Upper lobe of left lung (tissue), 6 donors: ENCODE data around the gene CACNA2D1. TPM values are rescaled to one million over a fixed set of nuclear protein-coding genes. Genes with fewer than 3 reads are reported as not detected.
"Not testable (repeated sequence)": the region's sequence is repeated elsewhere in the genome, so short reads cannot be mapped to it uniquely, and the experiment has no call there.

Experiments
- ATAC-seq, 2 donors: fragments of 200-7000 bp; cut with Tn5 transposase; one replicate each; pipeline ENCODE4 v1.9.1; 2022; ENCODE audit warnings: mild to moderate bottlenecking in 2 of 2, moderate library complexity in 2 of 2; ENCODE audit not compliant: low FRiP score in 2 of 2
- DNase-seq, 2 donors: peaks; one replicate each; pipeline ENCODE4 v3.0.0-alpha.2; 2019 to 2020
- H3K27ac ChIP-seq, 4 donors: fragments of 200-600 bp; sonication (generic); one replicate each; pipeline ENCODE4 v1.5.1; 2016 to 2019
- H3K27me3 ChIP-seq, 4 donors: fragments of 200-600 bp; sonication (generic); one replicate each; pipeline ENCODE4 v1.5.1; 2017 to 2019
- H3K36me3 ChIP-seq, 4 donors: fragments of 200-600 bp; sonication (generic); one replicate each; pipeline ENCODE4 v1.5.1; 2016 to 2019
- H3K4me1 ChIP-seq, 4 donors: fragments of 200-600 bp; sonication (generic); one replicate each; pipeline ENCODE4 v1.5.1; 2018 to 2019
- H3K4me3 ChIP-seq, 4 donors: fragments of 200-600 bp; sonication (generic); one replicate each; pipeline ENCODE4 v1.5.1; 2017 to 2019; ENCODE audit warnings: mild to moderate bottlenecking in 2 of 4, moderate library complexity in 1 of 4
- H3K9me3 ChIP-seq, 4 donors: fragments of 200-600 bp; sonication (generic); one replicate each; pipeline ENCODE4 v1.5.1; 2018 to 2019
- EP300 ChIP-seq, 4 donors: sonication (generic); formaldehyde crosslinking; IDR thresholded peaks; one replicate each; pipeline ENCODE4 v1.5.1; 2017; ENCODE audit warnings: antibody characterized with exemption in 4 of 4, control low read depth in 2 of 4
- POLR2A ChIP-seq, 4 donors: fragments of 450-650 bp; IDR thresholded peaks; one replicate each; pipeline ENCODE4 v1.5.1; 2016 to 2017; ENCODE audit warnings: antibody characterized with exemption in 4 of 4, mild to moderate bottlenecking in 2 of 4
- POLR2AphosphoS5 ChIP-seq, 2 donors: sonication (generic); formaldehyde crosslinking; IDR thresholded peaks; one replicate each; pipeline ENCODE4 v1.5.1; 2017; ENCODE audit warnings: antibody characterized with exemption in 2 of 2
- WGBS, 2 donors: methylation state at CpG; one replicate each; pipeline ENCODE4 v1.1.5; 2017 to 2018; 5-methylcytosine and 5-hydroxymethylcytosine counted together
- total RNA-seq, 6 donors: library from RNA; depleted of rRNA in 4 of 6; stranded (reverse); fragments of >200 nt in 4 of 6; gene quantifications; one replicate each; pipeline versions ENCODE4 v1.1.0 to v1.2.1, GENCODE V29; 2016 to 2021
- TF ChIP-seq, protein P1 (sequence below), 6 experiments: fragments of 450-650 bp in 4 of 6; fragments of 200-600 bp in 2 of 6; sonication (generic) in 2 of 6; IDR thresholded peaks; one replicate each; pipeline ENCODE4 v1.5.1; 2016 to 2019; ENCODE audit warnings: antibody characterized with exemption in 6 of 6
- donor health status: DM: no; HTN: no; CAD: no; lungs with moderate emphysema.
- donor health status: DM: no; HTN: yes; CAD: no; lungs with severe emphysema.

Gene CACNA2D1
- total RNA-seq, 6 donors from 2014 or later = 6.7 to 85.9 (median 9.6) TPM

DNA sequence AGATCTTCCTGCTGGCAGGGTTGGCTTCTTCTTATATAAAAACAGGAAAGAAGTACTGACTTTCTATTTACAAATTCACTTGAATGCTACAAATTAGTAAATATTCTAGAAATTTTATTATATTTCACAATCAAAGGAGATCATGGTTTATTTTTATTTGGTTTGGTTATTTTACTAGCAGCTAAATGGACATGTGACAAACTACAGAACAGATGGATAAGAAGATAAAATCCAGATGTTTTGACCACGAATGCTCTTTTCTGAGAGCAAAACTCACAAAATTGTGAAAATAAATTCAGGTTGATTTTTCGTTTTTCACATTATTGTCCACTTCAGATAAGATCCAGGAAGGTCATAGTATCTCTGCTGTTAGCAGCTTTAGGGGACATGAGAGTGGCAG lies 55.4 kb downstream of the CACNA2D1 start:
- TF ChIP-seq, protein P1, sequence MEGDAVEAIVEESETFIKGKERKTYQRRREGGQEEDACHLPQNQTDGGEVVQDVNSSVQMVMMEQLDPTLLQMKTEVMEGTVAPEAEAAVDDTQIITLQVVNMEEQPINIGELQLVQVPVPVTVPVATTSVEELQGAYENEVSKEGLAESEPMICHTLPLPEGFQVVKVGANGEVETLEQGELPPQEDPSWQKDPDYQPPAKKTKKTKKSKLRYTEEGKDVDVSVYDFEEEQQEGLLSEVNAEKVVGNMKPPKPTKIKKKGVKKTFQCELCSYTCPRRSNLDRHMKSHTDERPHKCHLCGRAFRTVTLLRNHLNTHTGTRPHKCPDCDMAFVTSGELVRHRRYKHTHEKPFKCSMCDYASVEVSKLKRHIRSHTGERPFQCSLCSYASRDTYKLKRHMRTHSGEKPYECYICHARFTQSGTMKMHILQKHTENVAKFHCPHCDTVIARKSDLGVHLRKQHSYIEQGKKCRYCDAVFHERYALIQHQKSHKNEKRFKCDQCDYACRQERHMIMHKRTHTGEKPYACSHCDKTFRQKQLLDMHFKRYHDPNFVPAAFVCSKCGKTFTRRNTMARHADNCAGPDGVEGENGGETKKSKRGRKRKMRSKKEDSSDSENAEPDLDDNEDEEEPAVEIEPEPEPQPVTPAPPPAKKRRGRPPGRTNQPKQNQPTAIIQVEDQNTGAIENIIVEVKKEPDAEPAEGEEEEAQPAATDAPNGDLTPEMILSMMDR (IDR thresholded peaks at IDR 0.05) = no peak
- TF ChIP-seq POLR2A (IDR thresholded peaks at IDR 0.05) (no peak), EP300 (IDR thresholded peaks at IDR 0.05) (no peak), POLR2AphosphoS5 (IDR thresholded peaks at IDR 0.05) (no peak)
- no peaks in the 10 kb centered on the region for H3K36me3 ChIP-seq
- WGBS, 2 donors = 43 to 45% methylated on average over 2 of the region's 2 CpGs
- no peak overlapping the region for H3K27ac ChIP-seq
- H3K9me3 ChIP-seq = no peaks in the 10 kb centered on the region
- H3K4me1 ChIP-seq = no peaks in the 10 kb centered on the region
- no peak overlapping the region for H3K4me3 ChIP-seq
- no peaks in the 10 kb centered on the region for H3K27me3 ChIP-seq
- DNase-seq (no peak), ATAC-seq (no peak)

DNA sequence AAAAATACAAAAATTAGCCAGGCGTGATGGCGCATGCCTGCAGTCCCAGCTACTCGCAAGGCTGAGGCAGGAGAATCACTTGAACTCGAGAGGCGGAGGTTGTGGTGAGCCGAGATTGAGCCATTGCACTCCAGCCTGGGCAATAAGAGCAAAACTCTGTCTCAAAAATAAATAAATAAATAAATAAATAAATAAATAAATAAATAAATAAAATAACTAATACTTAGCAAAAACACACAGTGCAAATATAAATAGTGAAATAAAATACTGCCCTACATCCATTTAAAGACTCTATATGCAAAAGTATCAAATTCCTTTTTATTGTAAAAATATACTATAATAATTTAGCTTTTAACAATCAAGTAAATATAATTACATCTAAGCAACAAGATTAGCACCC lies 57.0 kb downstream of the CACNA2D1 start:
- 96 to 97% methylated on average over 6 of the region's 6 CpGs for WGBS, 2 donors
- H3K4me1 ChIP-seq, H3K27ac ChIP-seq, H3K9me3 ChIP-seq, DNase-seq, H3K4me3 ChIP-seq, H3K27me3 ChIP-seq, H3K36me3 ChIP-seq, ATAC-seq: not testable (repeated sequence)

DNA sequence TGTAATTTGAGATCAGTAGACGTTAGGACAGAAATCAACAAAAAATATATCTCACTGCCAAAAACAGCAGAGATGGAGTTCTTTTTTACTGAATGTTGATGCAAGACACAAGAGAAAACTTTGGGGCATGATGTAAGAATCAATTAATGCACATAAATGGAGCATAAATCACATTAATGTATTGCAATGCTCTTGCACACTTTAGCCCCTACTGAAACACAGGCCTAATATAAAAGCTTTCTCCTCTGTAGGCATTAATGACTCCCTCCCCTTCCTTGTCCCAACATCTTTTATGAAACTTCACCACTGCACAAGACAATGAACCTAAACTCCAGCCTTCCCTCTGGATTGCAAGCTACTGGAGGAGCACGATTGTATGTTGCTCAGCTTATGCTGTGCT lies 58.8 kb downstream of the CACNA2D1 start:
- WGBS, 2 donors = 75 to 81% methylated on average over 2 of the region's 2 CpGs

DNA sequence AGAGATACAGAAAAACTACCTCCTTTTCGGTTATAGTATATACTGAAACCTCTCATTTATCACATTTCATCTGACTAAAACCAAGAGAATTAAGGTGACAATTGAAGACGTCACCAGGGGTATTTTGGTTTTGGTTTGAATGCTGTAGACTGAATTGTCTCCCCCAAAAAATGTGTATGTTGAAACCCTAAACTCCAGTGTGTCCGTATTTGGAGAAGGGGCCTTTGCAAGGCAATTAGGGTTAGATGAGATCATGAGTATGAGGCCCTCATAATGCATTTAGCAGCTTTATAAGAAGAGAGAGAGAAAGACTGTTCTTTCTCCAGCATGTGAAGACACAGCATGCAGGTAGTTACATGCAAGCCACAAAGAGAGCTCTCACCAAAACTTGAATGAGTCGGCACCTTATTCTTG lies 59.5 kb downstream of the CACNA2D1 start:
- Histone ChIP-seq H3K9me3 (no peaks in the 10 kb centered on the region), H3K4me3 (no peak overlapping the region), H3K27me3 (no peaks in the 10 kb centered on the region), H3K36me3 (no peaks in the 10 kb centered on the region), H3K27ac (no peak overlapping the region), H3K4me1 (no peaks in the 10 kb centered on the region)
- no peak for DNase-seq
- WGBS, 2 donors = 89 to 93% methylated on average over 4 of the region's 4 CpGs
- ATAC-seq = no peak
- TF ChIP-seq, protein P1 (IDR thresholded peaks at IDR 0.05) = no peak
- TF ChIP-seq POLR2AphosphoS5 (IDR thresholded peaks at IDR 0.05) = no peak
- no peak for TF ChIP-seq EP300 (IDR thresholded peaks at IDR 0.05)
- TF ChIP-seq POLR2A (IDR thresholded peaks at IDR 0.05) = no peak

More for the DNA sequence above, 58.8 kb downstream of the CACNA2D1 start:
- Histone ChIP-seq H3K27me3 (no peaks in the 10 kb centered on the region), H3K4me1 (no peaks in the 10 kb centered on the region), H3K4me3 (no peak overlapping the region), H3K9me3 (no peaks in the 10 kb centered on the region), H3K36me3 (no peaks in the 10 kb centered on the region), H3K27ac (no peak overlapping the region)
- ATAC-seq (no peak), DNase-seq (no peak)
- TF ChIP-seq POLR2A (IDR thresholded peaks at IDR 0.05) = no peak
- no peak for TF ChIP-seq POLR2AphosphoS5 (IDR thresholded peaks at IDR 0.05)
- TF ChIP-seq EP300 (IDR thresholded peaks at IDR 0.05) = no peak
- TF ChIP-seq, protein P1 (IDR thresholded peaks at IDR 0.05) = no peak

DNA sequence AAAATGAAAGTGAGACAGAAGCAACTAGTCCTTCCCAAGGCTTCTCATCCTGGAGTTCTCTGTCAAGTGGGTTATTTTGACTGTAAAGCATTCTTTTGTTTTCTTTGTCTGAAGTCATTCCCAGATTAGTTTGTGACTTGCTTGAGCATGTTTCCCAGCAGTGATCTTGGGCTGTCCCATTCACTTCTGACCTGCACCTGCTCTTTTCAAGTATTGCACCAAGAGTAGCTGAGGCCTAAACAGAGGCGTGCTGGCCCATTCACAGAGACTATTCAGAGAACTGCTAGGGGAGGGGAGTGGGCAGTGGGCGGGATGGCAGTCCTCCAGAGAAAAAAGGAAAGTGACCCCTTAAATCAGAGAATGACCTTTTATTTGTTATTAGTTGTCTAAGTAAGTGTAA lies 61.3 kb downstream of the CACNA2D1 start:
- H3K9me3 ChIP-seq = no peaks in the 10 kb centered on the region
- H3K4me1 ChIP-seq = no peaks in the 10 kb centered on the region
- DNase-seq = no peak
- no peaks in the 10 kb centered on the region for H3K36me3 ChIP-seq
- H3K27me3 ChIP-seq = no peaks in the 10 kb centered on the region
- ATAC-seq = no peak
- no peak for TF ChIP-seq EP300 (IDR thresholded peaks at IDR 0.05)
- no peak for TF ChIP-seq POLR2A (IDR thresholded peaks at IDR 0.05)
- TF ChIP-seq POLR2AphosphoS5 (IDR thresholded peaks at IDR 0.05) = no peak
- TF ChIP-seq, protein P1 (IDR thresholded peaks at IDR 0.05) = no peak
- H3K4me3 ChIP-seq = no peak overlapping the region
- H3K27ac ChIP-seq = no peak overlapping the region
- WGBS, 2 donors = 72 to 100% methylated on average over 2 of the region's 2 CpGs
